T-cell (primary cell): ENCODE measurements around the gene STX18. TPM values are rescaled to one million over a fixed set of nuclear protein-coding genes. Genes with fewer than 3 reads are reported as not detected.
"Not testable (repeated sequence)": the region's sequence is repeated elsewhere in the genome, so short reads cannot be mapped to it uniquely, and the experiment has no call there.

Experiments
- ATAC-seq, 4 experiments: fragments of 200-7000 bp in 3 of 4; fragments of 150-1000 bp in 1 of 4; cut with Tn5 transposase; replicated peaks in 1 of 4; 1 replicate in 3 of 4; 2 replicates in 1 of 4; pipeline ENCODE4 v1.10.0; 2021; ENCODE audit warnings: moderate library complexity in 3 of 4, mild to moderate bottlenecking in 2 of 4, moderate number of reproducible peaks in 1 of 4
- CTCF ChIA-PET, 2 donors: fragments of 300-600 bp; sonication (Branson Sonifier 250); formaldehyde crosslinking; loops; one replicate each; lab custom pipeline; 2022; ENCODE audit warnings: antibody characterized with exemption in 2 of 2; lab: Charles Lee
- POLR2A ChIA-PET, 2 donors: fragments of 300-600 bp; sonication (Branson Sonifier 250); formaldehyde crosslinking; loops; one replicate each; lab custom pipeline; 2022; ENCODE audit warnings: antibody characterized with exemption in 2 of 2; lab: Charles Lee
- DNase-seq, 35 experiments: peaks; one replicate each; pipeline versions ENCODE4 v3.0.0 to v3.0.0-alpha.2; 2013 to 2023
- H3K27ac ChIP-seq: one replicate; pipeline ENCODE4 v1.5.1; 2013; ENCODE audit warnings: low read length
- H3K27me3 ChIP-seq, 2 experiments: replicated peaks in 1 of 2; 1 replicate in 1 of 2; 2 replicates in 1 of 2; pipeline versions ENCODE4 v1.6.1 to v1.7.0; 2013; ENCODE audit warnings: low read length in 1 of 2, mixed read lengths in 1 of 2; ENCODE audit not compliant: control insufficient read depth in 2 of 2, insufficient read depth in 2 of 2; ENCODE audit errors: extremely low read depth in 1 of 2
- H3K36me3 ChIP-seq, 2 donors: 1 replicate in 1 of 2; 2 replicates in 1 of 2; pipeline versions ENCODE4 v1.6.1 to v1.7.0; 2013; ENCODE audit warnings: low read length in 1 of 2; ENCODE audit not compliant: control insufficient read depth in 2 of 2, insufficient read depth in 1 of 2; ENCODE audit errors: extremely low read depth in 1 of 2
- H3K4me1 ChIP-seq, 2 experiments: 1 replicate in 1 of 2; 2 replicates in 1 of 2; pipeline versions ENCODE4 v1.6.1 to v1.7.0; 2013; ENCODE audit warnings: low read length in 2 of 2, mixed read lengths in 1 of 2; ENCODE audit not compliant: insufficient read depth in 2 of 2, control insufficient read depth in 1 of 2; ENCODE audit errors: extremely low read depth in 1 of 2
- H3K4me3 ChIP-seq, 2 donors: 1 replicate in 1 of 2; 2 replicates in 1 of 2; pipeline versions ENCODE4 v1.5.1 to v1.7.0; 2013; ENCODE audit warnings: mild to moderate bottlenecking in 2 of 2, low read length in 1 of 2, moderate library complexity in 1 of 2; ENCODE audit not compliant: control insufficient read depth in 1 of 2; ENCODE audit errors: extremely low read depth in 1 of 2
- H3K9me3 ChIP-seq: 2 replicates; pipeline ENCODE4 v1.7.0; 2013
- H3K27ac Mint-ChIP-seq, 2 donors: one replicate each; pipeline ENCODE4 v1.8.0; 2020 to 2021; ENCODE audit warnings: mild to moderate bottlenecking in 2 of 2, mixed read lengths in 2 of 2
- H3K27me3 Mint-ChIP-seq, 2 donors: one replicate each; pipeline ENCODE4 v1.8.0; 2021 to 2022; ENCODE audit warnings: mixed read lengths in 2 of 2
- H3K36me3 Mint-ChIP-seq: one replicate; pipeline ENCODE4 v1.8.0; 2021; ENCODE audit warnings: mixed read lengths
- H3K4me1 Mint-ChIP-seq, 3 donors: one replicate each; pipeline ENCODE4 v1.8.0; 2020 to 2022; ENCODE audit warnings: mixed read lengths in 3 of 3, mild to moderate bottlenecking in 1 of 3
- H3K4me3 Mint-ChIP-seq, 3 donors: one replicate each; pipeline ENCODE4 v1.8.0; 2020 to 2022; ENCODE audit warnings: mild to moderate bottlenecking in 3 of 3, mixed read lengths in 3 of 3, moderate library complexity in 3 of 3
- H3K9me3 Mint-ChIP-seq, 3 donors: one replicate each; pipeline ENCODE4 v1.8.0; 2020 to 2022; ENCODE audit warnings: mixed read lengths in 3 of 3
- WGBS: methylation state at CpG from one replicate; pipeline ENCODE4 v1.1.5; 2013; ENCODE audit warnings: missing lambda C conversion rate; ENCODE audit not compliant: insufficient coverage; 5-methylcytosine and 5-hydroxymethylcytosine counted together
- total RNA-seq, 35 experiments: library from RNA in 6 of 35; stranded (reverse) in 6 of 35; fragments of 120-200 nt in 1 of 35; gene quantifications; one replicate each; pipeline versions ENCODE4 v1.2.1 to v1.2.4 and lab custom pipeline; 2013 to 2026

STX18 gene
- total RNA-seq, 5 donors from 2014 or later (not counting 1 experiment from before 2014, with no cell fraction given): 19.7 to 24.2 (median 22.3) TPM

GRCh38 chr4:4521136-4521535 is 20.7 kb downstream of the STX18 start:
- ATAC-seq (no peak), DNase-seq (no peak)
- Mint-ChIP-seq H3K27ac (peak overlapping the region in 1 of 2 donors; percentile 35), H3K9me3 (no peaks in the 10 kb centered on the region), H3K27me3 (no peaks in the 10 kb centered on the region), H3K36me3 (peaks cover 20% of the 10 kb centered on the region), H3K4me1 (peaks cover 55 to 73% (median 68%) of the 10 kb centered on the region in 3 donors), H3K4me3 (no peak overlapping the region)
- Histone ChIP-seq H3K27me3 (no peaks in the 10 kb centered on the region), H3K27ac (no peak overlapping the region), H3K4me1 (peaks cover 0 to 6% of the 10 kb centered on the region in 2 experiments), H3K36me3 (no peaks in the 10 kb centered on the region), H3K4me3 (no peak overlapping the region), H3K9me3 (no peaks in the 10 kb centered on the region)
- ChIA-PET POLR2A (no interaction called here), CTCF (interaction anchor here in 1 of 2 donors (1.0 kb wide), 1 partner anchor 20 kb away, joined by 4 read pairs; no protein-coding TSS in a partner anchor)
- WGBS: 100% methylated on average over 1 of the region's 3 CpGs

- Histone ChIP-seq H3K4me3 (no peak overlapping the region), H3K27ac (no peak overlapping the region), H3K36me3 (no peaks in the 10 kb centered on the region), H3K4me1 (peaks cover 0 to 4% of the 10 kb centered on the region in 2 experiments), H3K27me3 (no peaks in the 10 kb centered on the region), H3K9me3 (no peaks in the 10 kb centered on the region)
- Mint-ChIP-seq H3K4me3 (no peak overlapping the region), H3K36me3 (peaks cover 10% of the 10 kb centered on the region), H3K27me3 (no peaks in the 10 kb centered on the region), H3K27ac (no peak overlapping the region), H3K4me1 (peaks cover 42 to 60% (median 58%) of the 10 kb centered on the region in 3 donors), H3K9me3 (no peaks in the 10 kb centered on the region)
- WGBS: no CpG with 5 or more reads among the region's 4 CpGs
- ATAC-seq: no peak
- ChIA-PET POLR2A (interaction anchor here in 1 of 2 donors (0.6 kb wide), 2 partner anchors 23 to 27 kb away, joined by 4 to 5 read pairs; partner anchors contain the start of gene STX18), CTCF (interaction anchor here in 1 of 2 donors (0.9 to 1.2 kb wide), 3 partner anchors 18 to 56 kb away, joined by 3 read pairs; no protein-coding TSS in a partner anchor)
- DNase-seq: no peak
Measured at GRCh38 chr4:4519297-4519894, 22.5 kb downstream of the STX18 start.

- ATAC-seq: no peak
Measured at GRCh38 chr4:4518747-4519146, 23.1 kb downstream of the STX18 start.

GRCh38 chr4:4514786-4515185 is 27.1 kb downstream of the STX18 start:
- Mint-ChIP-seq H3K9me3 (no peaks in the 10 kb centered on the region), H3K4me1 (peaks cover 21 to 42% (median 32%) of the 10 kb centered on the region in 3 donors), H3K27ac (no peak overlapping the region), H3K36me3 (peaks cover 10% of the 10 kb centered on the region), H3K4me3 (no peak overlapping the region), H3K27me3 (no peaks in the 10 kb centered on the region)
- DNase-seq: no peak
- Histone ChIP-seq H3K4me1 (no peaks in the 10 kb centered on the region), H3K27me3 (no peaks in the 10 kb centered on the region), H3K9me3 (no peaks in the 10 kb centered on the region), H3K36me3 (no peaks in the 10 kb centered on the region), H3K4me3 (no peak overlapping the region), H3K27ac (no peak overlapping the region)
- ChIA-PET CTCF (no interaction called here), POLR2A (no interaction called here)
- no peak for ATAC-seq

More at GRCh38 chr4:4518747-4519146, 23.1 kb downstream of the STX18 start:
- no peaks in the 10 kb centered on the region for H3K36me3 ChIP-seq
- peaks cover 7% of the 10 kb centered on the region for H3K36me3 Mint-ChIP-seq
- ChIA-PET CTCF (interaction anchor here (0.7 to 1.2 kb wide), 3 partner anchors 18 to 77 kb away, joined by 3 read pairs; no protein-coding TSS in a partner anchor), POLR2A (interaction anchor here in 1 of 2 donors (0.6 kb wide), 2 partner anchors 24 to 27 kb away, joined by 4 to 5 read pairs; partner anchors contain the start of gene STX18)
- H3K4me1 ChIP-seq: no peaks in the 10 kb centered on the region
- no peak overlapping the region for H3K27ac Mint-ChIP-seq
- WGBS: no CpG with 5 or more reads among the region's 5 CpGs
- no peaks in the 10 kb centered on the region for H3K27me3 ChIP-seq
- H3K9me3 ChIP-seq: no peaks in the 10 kb centered on the region
- H3K4me3 Mint-ChIP-seq: no peak overlapping the region
- no peak overlapping the region for H3K27ac ChIP-seq
- H3K4me1 Mint-ChIP-seq: peaks cover 35 to 54% (median 54%) of the 10 kb centered on the region in 3 donors
- H3K4me3 ChIP-seq: no peak overlapping the region
- no peaks in the 10 kb centered on the region for H3K9me3 Mint-ChIP-seq
- no peak for DNase-seq
- H3K27me3 Mint-ChIP-seq: no peaks in the 10 kb centered on the region

- Histone ChIP-seq H3K4me1 (no peaks in the 10 kb centered on the region), H3K27me3 (no peaks in the 10 kb centered on the region), H3K4me3 (no peak overlapping the region), H3K9me3 (no peaks in the 10 kb centered on the region), H3K27ac (no peak overlapping the region), H3K36me3 (no peaks in the 10 kb centered on the region)
- CTCF ChIA-PET: interaction anchor here in 1 of 2 donors (0.7 to 1.4 kb wide), 2 partner anchors 10 to 50 kb away, joined by 3 read pairs; no protein-coding TSS in a partner anchor
- ATAC-seq (no peak), DNase-seq (no peak)
- H3K4me3 Mint-ChIP-seq: no peak overlapping the region
- peaks cover 9 to 28% (median 17%) of the 10 kb centered on the region in 3 donors for H3K4me1 Mint-ChIP-seq
- no peaks in the 10 kb centered on the region for H3K9me3 Mint-ChIP-seq
- no peaks in the 10 kb centered on the region for H3K27me3 Mint-ChIP-seq
- POLR2A ChIA-PET: interaction anchor here in 1 of 2 donors (0.5 to 0.7 kb wide), 2 partner anchors 12 to 37 kb away, joined by 3 read pairs; no protein-coding TSS in a partner anchor
- no CpG with 5 or more reads among the region's 1 CpG for WGBS
- peaks cover 18% of the 10 kb centered on the region for H3K36me3 Mint-ChIP-seq
- H3K27ac Mint-ChIP-seq: no peak overlapping the region
Measured at GRCh38 chr4:4512282-4512681, 29.6 kb downstream of the STX18 start.

GRCh38 chr4:4510641-4511040 is 31.2 kb downstream of the STX18 start:
- ATAC-seq: not testable (repeated sequence)
- 100% methylated on average over 1 of the region's 3 CpGs for WGBS

More at GRCh38 chr4:4510641-4511040, 31.2 kb downstream of the STX18 start:
- H3K27ac Mint-ChIP-seq, POLR2A ChIA-PET, H3K27me3 ChIP-seq, CTCF ChIA-PET, H3K36me3 ChIP-seq, H3K27me3 Mint-ChIP-seq, H3K4me1 ChIP-seq, H3K27ac ChIP-seq, H3K9me3 ChIP-seq, H3K4me3 Mint-ChIP-seq, DNase-seq, H3K9me3 Mint-ChIP-seq, H3K4me3 ChIP-seq: not testable (repeated sequence)
- Mint-ChIP-seq H3K4me1 (peaks cover 4 to 19% (median 8%) of the 10 kb centered on the region in 3 donors), H3K36me3 (peaks cover 27% of the 10 kb centered on the region)
